HepG2 (cell line): ENCODE measurements around the gene SRCAP. TPM values are rescaled to one million over a fixed set of nuclear protein-coding genes. Genes with fewer than 3 reads are reported as not detected.

ENCODE experiments used
- ADNP ChIP-seq: sonication (generic); formaldehyde crosslinking; IDR thresholded peaks from 2 replicates; pipeline ENCODE4 v1.4.0; 2020; ENCODE audit warnings: missing genetic modification reagents
- ISL2 ChIP-seq: sonication (generic); formaldehyde crosslinking; IDR thresholded peaks from 2 replicates; pipeline ENCODE4 v1.5.0; 2020; ENCODE audit warnings: missing genetic modification reagents
- NCOR1 ChIP-seq: fragments of 200-600 bp; sonication (generic); IDR thresholded peaks from 2 replicates; pipeline ENCODE4 v1.7.0; 2017; ENCODE audit warnings: antibody characterized with exemption, low read length, borderline replicate concordance
- NFYB ChIP-seq: sonication (generic); formaldehyde crosslinking; IDR thresholded peaks from 2 replicates; pipeline ENCODE4 v1.4.0; 2020; ENCODE audit warnings: missing genetic modification reagents
- SPEN ChIP-seq: sonication (generic); formaldehyde crosslinking; IDR thresholded peaks from 2 replicates; pipeline ENCODE4 v1.5.1; 2020; ENCODE audit warnings: low read depth, mild to moderate bottlenecking, missing genetic modification reagents
- TGIF2 ChIP-seq: IDR thresholded peaks from 2 replicates; pipeline ENCODE4 v1.6.1; 2016; ENCODE audit warnings: control low read depth, missing compliant biosample characterization
- ZC3H4 ChIP-seq: sonication (generic); formaldehyde crosslinking; IDR thresholded peaks from 2 replicates; pipeline ENCODE4 v1.4.0; 2020; ENCODE audit warnings: missing genetic modification reagents, borderline replicate concordance
- ZMYM2 ChIP-seq: sonication (generic); formaldehyde crosslinking; IDR thresholded peaks from 2 replicates; pipeline ENCODE4 v1.8.0; 2022; ENCODE audit warnings: mild to moderate bottlenecking, missing genetic modification reagents
- ZNF775 ChIP-seq: sonication (generic); formaldehyde crosslinking; IDR thresholded peaks from 2 replicates; pipeline ENCODE4 v1.4.0; 2020; ENCODE audit warnings: missing genetic modification reagents, mild to moderate bottlenecking, moderate library complexity, borderline replicate concordance
- polyA plus RNA-seq, 8 experiments: library from polyadenylated mRNA; depleted of rRNA in 3 of 8; stranded (reverse) in 7 of 8; unstranded in 1 of 8; fragments of >200 nt; fragmentation: Illumina TruSeq in 4 of 8; extraction: Trizol in 4 of 8; gene quantifications; 2 replicates each; pipeline versions ENCODE4 v1.2.1 to v1.2.3, GENCODE V29; 2011 to 2016; ENCODE audit warnings: low read depth in 4 of 8, missing spikeins in 1 of 8, mixed read lengths in 1 of 8; ENCODE audit not compliant: insufficient read depth in 1 of 8
- total RNA-seq, 5 experiments: library from RNA; depleted of rRNA; stranded (reverse); fragments of >200 nt; fragmentation: Illumina TruSeq; extraction: Trizol; gene quantifications; 2 replicates each; pipeline ENCODE4 v1.2.3, GENCODE V29; 2016; ENCODE audit warnings: low read depth in 1 of 5
- TF ChIP-seq, protein P1 (sequence below): sonication (generic); formaldehyde crosslinking; IDR thresholded peaks from 2 replicates; pipeline ENCODE4 v1.5.0; 2020; ENCODE audit warnings: missing genetic modification reagents
- TF ChIP-seq, protein P2 (sequence below): sonication (generic); formaldehyde crosslinking; IDR thresholded peaks from 2 replicates; pipeline ENCODE4 v1.8.0; 2022; ENCODE audit warnings: mild to moderate bottlenecking, missing genetic modification reagents, moderate library complexity
- TF ChIP-seq, protein P3 (sequence below): sonication (generic); formaldehyde crosslinking; conservative IDR thresholded peaks from 2 replicates; pipeline ENCODE4 v1.5.0; 2020; ENCODE audit warnings: missing genetic modification reagents
- TF ChIP-seq, protein P4 (sequence below): IDR thresholded peaks from 2 replicates; pipeline ENCODE4 v1.6.1; 2016; ENCODE audit warnings: mild to moderate bottlenecking
- TF ChIP-seq, protein P5 (sequence below): sonication (generic); formaldehyde crosslinking; IDR thresholded peaks from 2 replicates; pipeline ENCODE4 v1.4.0; 2020; ENCODE audit warnings: missing genetic modification reagents
- TF ChIP-seq, protein P6 (sequence below): sonication (generic); formaldehyde crosslinking; IDR thresholded peaks from 2 replicates; pipeline ENCODE4 v1.4.0; 2020; ENCODE audit warnings: low read depth, missing genetic modification reagents
- TF ChIP-seq, protein P7 (sequence below): IDR thresholded peaks from 2 replicates; pipeline ENCODE4 v1.6.1; 2016

Gene SRCAP
- total and polyA plus RNA-seq, 2 of the 13 experiments (the other 11 are each of a cell fraction or from before 2014, with no cell fraction given): 4.9 to 9.0 TPM

DNA sequence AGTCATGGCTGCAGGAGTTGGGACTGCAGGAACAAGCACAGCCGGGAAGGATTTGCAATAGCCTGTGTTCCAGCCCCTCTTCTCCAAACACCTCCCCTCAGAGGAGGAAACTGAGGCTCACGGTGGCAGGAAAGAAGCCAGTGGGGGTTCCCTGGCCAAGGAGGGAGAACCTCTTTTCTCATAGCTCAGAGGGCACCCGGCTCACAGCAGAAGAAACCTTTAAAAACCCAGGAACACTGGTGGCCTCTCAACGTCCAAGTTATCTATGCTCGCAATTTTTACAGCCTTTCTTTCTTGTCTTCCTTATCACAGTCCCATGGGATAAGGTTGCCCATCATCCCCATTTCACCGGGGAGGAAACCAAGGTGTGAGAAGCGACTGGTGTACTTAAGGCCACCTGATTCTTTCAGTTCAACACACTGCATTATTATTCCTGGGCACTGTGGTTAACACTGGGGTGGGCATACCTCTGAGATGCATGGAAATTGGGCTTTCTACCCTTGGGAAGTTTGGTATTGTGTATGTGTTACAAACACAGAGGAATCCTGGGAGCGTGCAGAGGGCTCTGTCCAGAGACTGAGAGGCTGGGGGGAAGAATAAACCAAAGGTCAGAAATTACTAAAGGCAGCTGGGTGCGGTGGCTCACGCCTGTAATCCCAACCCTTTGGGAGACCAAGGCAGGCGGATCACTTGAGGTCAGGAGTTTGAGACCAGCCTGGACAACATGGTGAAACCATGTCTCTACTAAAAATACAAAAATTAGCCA lies 88.8 kb downstream of the SRCAP start (continued):
- TF ChIP-seq, protein P1, sequence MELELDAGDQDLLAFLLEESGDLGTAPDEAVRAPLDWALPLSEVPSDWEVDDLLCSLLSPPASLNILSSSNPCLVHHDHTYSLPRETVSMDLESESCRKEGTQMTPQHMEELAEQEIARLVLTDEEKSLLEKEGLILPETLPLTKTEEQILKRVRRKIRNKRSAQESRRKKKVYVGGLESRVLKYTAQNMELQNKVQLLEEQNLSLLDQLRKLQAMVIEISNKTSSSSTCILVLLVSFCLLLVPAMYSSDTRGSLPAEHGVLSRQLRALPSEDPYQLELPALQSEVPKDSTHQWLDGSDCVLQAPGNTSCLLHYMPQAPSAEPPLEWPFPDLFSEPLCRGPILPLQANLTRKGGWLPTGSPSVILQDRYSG (CRISPR knock-in tag): 0 out of 2 replicates have a peak, but pooled peaks have one; percentile 38
- TF ChIP-seq ISL2 (CRISPR knock-in tag) (peak; percentile 53; the same call in 1 of the 2 replicates), ZMYM2 (CRISPR knock-in tag) (peak; percentile 92; the same call in 1 of the 2 replicates), ADNP (CRISPR knock-in tag) (peak; percentile 55; the same call in 1 of the 2 replicates), ZC3H4 (CRISPR knock-in tag) (no peak), SPEN (CRISPR knock-in tag) (peak; percentile 63; the same call in 1 of the 2 replicates), TGIF2 (CRISPR knock-in tag) (peak; percentile 56; the same call in 1 of the 2 replicates), ZNF775 (CRISPR knock-in tag) (no peak), NCOR1 (no peak; the same call in 1 of the 2 replicates), NFYB (CRISPR knock-in tag) (no peak)
- TF ChIP-seq, protein P2, sequence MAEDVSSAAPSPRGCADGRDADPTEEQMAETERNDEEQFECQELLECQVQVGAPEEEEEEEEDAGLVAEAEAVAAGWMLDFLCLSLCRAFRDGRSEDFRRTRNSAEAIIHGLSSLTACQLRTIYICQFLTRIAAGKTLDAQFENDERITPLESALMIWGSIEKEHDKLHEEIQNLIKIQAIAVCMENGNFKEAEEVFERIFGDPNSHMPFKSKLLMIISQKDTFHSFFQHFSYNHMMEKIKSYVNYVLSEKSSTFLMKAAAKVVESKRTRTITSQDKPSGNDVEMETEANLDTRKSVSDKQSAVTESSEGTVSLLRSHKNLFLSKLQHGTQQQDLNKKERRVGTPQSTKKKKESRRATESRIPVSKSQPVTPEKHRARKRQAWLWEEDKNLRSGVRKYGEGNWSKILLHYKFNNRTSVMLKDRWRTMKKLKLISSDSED (CRISPR knock-in tag): 0 out of 2 replicates have a peak, but pooled peaks have one; percentile 25
- TF ChIP-seq, protein P3, sequence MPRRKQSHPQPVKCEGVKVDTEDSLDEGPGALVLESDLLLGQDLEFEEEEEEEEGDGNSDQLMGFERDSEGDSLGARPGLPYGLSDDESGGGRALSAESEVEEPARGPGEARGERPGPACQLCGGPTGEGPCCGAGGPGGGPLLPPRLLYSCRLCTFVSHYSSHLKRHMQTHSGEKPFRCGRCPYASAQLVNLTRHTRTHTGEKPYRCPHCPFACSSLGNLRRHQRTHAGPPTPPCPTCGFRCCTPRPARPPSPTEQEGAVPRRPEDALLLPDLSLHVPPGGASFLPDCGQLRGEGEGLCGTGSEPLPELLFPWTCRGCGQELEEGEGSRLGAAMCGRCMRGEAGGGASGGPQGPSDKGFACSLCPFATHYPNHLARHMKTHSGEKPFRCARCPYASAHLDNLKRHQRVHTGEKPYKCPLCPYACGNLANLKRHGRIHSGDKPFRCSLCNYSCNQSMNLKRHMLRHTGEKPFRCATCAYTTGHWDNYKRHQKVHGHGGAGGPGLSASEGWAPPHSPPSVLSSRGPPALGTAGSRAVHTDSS (CRISPR knock-in tag): no peak
- TF ChIP-seq, protein P4, sequence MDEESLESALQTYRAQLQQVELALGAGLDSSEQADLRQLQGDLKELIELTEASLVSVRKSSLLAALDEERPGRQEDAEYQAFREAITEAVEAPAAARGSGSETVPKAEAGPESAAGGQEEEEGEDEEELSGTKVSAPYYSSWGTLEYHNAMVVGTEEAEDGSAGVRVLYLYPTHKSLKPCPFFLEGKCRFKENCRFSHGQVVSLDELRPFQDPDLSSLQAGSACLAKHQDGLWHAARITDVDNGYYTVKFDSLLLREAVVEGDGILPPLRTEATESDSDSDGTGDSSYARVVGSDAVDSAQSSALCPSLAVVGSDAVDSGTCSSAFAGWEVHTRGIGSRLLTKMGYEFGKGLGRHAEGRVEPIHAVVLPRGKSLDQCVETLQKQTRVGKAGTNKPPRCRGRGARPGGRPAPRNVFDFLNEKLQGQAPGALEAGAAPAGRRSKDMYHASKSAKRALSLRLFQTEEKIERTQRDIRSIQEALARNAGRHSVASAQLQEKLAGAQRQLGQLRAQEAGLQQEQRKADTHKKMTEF (CRISPR knock-in tag): no peak
- TF ChIP-seq, protein P5, sequence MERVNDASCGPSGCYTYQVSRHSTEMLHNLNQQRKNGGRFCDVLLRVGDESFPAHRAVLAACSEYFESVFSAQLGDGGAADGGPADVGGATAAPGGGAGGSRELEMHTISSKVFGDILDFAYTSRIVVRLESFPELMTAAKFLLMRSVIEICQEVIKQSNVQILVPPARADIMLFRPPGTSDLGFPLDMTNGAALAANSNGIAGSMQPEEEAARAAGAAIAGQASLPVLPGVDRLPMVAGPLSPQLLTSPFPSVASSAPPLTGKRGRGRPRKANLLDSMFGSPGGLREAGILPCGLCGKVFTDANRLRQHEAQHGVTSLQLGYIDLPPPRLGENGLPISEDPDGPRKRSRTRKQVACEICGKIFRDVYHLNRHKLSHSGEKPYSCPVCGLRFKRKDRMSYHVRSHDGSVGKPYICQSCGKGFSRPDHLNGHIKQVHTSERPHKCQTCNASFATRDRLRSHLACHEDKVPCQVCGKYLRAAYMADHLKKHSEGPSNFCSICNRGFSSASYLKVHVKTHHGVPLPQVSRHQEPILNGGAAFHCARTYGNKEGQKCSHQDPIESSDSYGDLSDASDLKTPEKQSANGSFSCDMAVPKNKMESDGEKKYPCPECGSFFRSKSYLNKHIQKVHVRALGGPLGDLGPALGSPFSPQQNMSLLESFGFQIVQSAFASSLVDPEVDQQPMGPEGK: peak; percentile 52; the same call in 1 of the 2 replicates
- TF ChIP-seq, protein P6, sequence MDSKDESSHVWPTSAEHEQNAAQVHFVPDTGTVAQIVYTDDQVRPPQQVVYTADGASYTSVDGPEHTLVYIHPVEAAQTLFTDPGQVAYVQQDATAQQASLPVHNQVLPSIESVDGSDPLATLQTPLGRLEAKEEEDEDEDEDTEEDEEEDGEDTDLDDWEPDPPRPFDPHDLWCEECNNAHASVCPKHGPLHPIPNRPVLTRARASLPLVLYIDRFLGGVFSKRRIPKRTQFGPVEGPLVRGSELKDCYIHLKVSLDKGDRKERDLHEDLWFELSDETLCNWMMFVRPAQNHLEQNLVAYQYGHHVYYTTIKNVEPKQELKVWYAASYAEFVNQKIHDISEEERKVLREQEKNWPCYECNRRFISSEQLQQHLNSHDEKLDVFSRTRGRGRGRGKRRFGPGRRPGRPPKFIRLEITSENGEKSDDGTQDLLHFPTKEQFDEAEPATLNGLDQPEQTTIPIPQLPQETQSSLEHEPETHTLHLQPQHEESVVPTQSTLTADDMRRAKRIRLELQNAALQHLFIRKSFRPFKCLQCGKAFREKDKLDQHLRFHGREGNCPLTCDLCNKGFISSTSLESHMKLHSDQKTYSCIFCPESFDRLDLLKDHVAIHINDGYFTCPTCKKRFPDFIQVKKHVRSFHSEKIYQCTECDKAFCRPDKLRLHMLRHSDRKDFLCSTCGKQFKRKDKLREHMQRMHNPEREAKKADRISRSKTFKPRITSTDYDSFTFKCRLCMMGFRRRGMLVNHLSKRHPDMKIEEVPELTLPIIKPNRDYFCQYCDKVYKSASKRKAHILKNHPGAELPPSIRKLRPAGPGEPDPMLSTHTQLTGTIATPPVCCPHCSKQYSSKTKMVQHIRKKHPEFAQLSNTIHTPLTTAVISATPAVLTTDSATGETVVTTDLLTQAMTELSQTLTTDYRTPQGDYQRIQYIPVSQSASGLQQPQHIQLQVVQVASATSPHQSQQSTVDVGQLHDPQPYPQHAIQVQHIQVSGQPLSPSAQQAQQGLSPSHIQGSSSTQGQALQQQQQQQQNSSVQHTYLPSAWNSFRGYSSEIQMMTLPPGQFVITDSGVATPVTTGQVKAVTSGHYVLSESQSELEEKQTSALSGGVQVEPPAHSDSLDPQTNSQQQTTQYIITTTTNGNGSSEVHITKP (CRISPR knock-in tag): no peak
- TF ChIP-seq, protein P7, sequence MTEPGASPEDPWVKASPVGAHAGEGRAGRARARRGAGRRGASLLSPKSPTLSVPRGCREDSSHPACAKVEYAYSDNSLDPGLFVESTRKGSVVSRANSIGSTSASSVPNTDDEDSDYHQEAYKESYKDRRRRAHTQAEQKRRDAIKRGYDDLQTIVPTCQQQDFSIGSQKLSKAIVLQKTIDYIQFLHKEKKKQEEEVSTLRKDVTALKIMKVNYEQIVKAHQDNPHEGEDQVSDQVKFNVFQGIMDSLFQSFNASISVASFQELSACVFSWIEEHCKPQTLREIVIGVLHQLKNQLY (CRISPR knock-in tag): 0 out of 2 replicates have a peak, but pooled peaks have one; percentile 27
